ENCODE measurements around the gene ATL1.

Gene ATL1

DNA sequence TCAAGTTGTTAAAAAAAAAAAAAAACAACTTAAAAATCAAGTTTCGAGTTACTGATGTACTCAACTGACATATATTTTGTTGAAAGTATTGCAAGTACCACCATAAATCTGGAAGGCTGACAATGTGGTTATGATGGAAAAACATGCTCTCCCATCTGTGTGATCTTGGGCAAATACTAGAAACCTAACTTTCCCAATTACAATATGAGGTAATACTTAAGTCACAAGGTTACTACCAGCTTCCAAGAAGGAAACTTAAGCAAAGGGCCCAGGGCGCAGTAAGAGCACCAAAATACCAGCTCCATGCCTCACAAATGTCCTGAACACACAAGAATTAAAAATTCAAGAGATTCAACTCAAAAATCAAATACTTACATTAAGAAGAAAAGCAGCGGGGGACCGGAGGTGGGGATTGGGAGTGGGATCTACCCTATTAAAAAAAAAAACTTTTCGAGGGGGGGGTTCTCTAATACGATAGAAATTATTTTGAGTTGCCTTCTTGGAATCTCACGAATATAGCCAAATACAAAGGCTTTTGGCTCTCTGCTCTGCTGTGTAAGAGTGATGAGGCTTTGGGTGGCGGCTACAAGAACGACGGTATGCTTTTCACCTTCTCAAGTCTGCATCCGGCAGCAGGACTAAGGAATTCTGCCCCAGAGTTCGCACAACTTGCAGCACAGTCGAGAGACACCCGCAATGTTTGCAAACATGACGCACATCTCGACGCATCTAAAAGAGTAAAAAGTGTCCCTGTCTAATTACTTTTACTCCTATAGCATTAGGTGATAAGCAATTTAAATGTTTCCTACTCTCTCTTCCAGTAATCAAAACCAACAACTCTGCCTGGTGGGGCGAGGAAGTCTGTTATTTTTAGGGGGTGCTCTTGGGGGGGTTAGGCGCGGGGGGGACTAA, 107.1 kb downstream of the ATL1 start:
- Histone ChIP-seq H3F3A (ENCODE audit: low read depth) (peaks cover 6% of the 10 kb centered on the region; the same call in 1 of the 2 replicates), H3K4me2 (ENCODE audit: low read depth, low read length, poor library complexity, severe bottlenecking) (peak overlapping the region; percentile 77), H3K36me3 (ENCODE audit: insufficient read depth, low read length) (no peaks in the 10 kb centered on the region), H3K27me3 (ENCODE audit: insufficient read depth, low read length, poor library complexity, severe bottlenecking) (no peaks in the 10 kb centered on the region), H3K9me2 (replicated peaks; ENCODE audit: low read depth, low read length) (no peaks in the 10 kb centered on the region), H3K9ac (ENCODE audit: low read depth, low read length, poor library complexity, severe bottlenecking) (peak overlapping the region; percentile 69), H2AFZ (ENCODE audit: low read length) (peak overlapping the region; percentile 98), H3K79me2 (ENCODE audit: insufficient read depth, low read length) (peaks cover 25% of the 10 kb centered on the region), H3K9me3 (ENCODE audit: insufficient read depth, low read depth, low read length) (no peaks in the 10 kb centered on the region), H3K4me1 (ENCODE audit: insufficient read depth, low read length, poor library complexity, severe bottlenecking) (peaks cover 32% of the 10 kb centered on the region), H3K4me3 (ENCODE audit: low read length, poor library complexity, severe bottlenecking) (peak overlapping the region; percentile 77), H4K20me1 (ENCODE audit: insufficient read depth, low read length, poor library complexity, severe bottlenecking) (peaks cover 9% of the 10 kb centered on the region)
- TF ChIP-seq CTCF (conservative IDR thresholded peaks at IDR 0.05; ENCODE audit: low read length) (no peak), EZH2phosphoT487 (IDR thresholded peaks at IDR 0.05; ENCODE audit: borderline replicate concordance) (no peak)

- no peaks in the 10 kb centered on the region for H3K9me3 ChIP-seq (ENCODE audit: insufficient read depth, low read depth, low read length)
- peak overlapping the region; percentile 77 for H3K4me3 ChIP-seq (ENCODE audit: low read length, poor library complexity, severe bottlenecking)
- H3F3A ChIP-seq (ENCODE audit: low read depth), result peaks cover 6% of the 10 kb centered on the region; the same call in 1 of the 2 replicates
- peak overlapping the region; percentile 98 for H2AFZ ChIP-seq (ENCODE audit: low read length)
- H3K4me2 ChIP-seq (ENCODE audit: low read depth, low read length, poor library complexity, severe bottlenecking), result peak overlapping the region; percentile 77
- no peaks in the 10 kb centered on the region for H3K9me2 ChIP-seq (replicated peaks; ENCODE audit: low read depth, low read length)
- no peak for TF ChIP-seq EZH2phosphoT487 (IDR thresholded peaks at IDR 0.05; ENCODE audit: borderline replicate concordance)
- TF ChIP-seq CTCF (conservative IDR thresholded peaks at IDR 0.05; ENCODE audit: low read length), result peak; percentile 28; the same call in 1 of the 2 replicates
- peaks cover 25% of the 10 kb centered on the region for H3K79me2 ChIP-seq (ENCODE audit: insufficient read depth, low read length)
- no peaks in the 10 kb centered on the region for H3K36me3 ChIP-seq (ENCODE audit: insufficient read depth, low read length)
- no peaks in the 10 kb centered on the region for H3K27me3 ChIP-seq (ENCODE audit: insufficient read depth, low read length, poor library complexity, severe bottlenecking)
- peak overlapping the region; percentile 69 for H3K9ac ChIP-seq (ENCODE audit: low read depth, low read length, poor library complexity, severe bottlenecking)
- peaks cover 32% of the 10 kb centered on the region for H3K4me1 ChIP-seq (ENCODE audit: insufficient read depth, low read length, poor library complexity, severe bottlenecking)
- peaks cover 9% of the 10 kb centered on the region for H4K20me1 ChIP-seq (ENCODE audit: insufficient read depth, low read length, poor library complexity, severe bottlenecking)
Measured at GRCh38 chr14:50667684-50667995, 107.7 kb downstream of the ATL1 start.

GRCh38 chr14:50667996-50668825, 108.3 kb downstream of the ATL1 start, which contains the start of gene SAV1:
SAV1 (minus strand) TSS chr14:50668306; CDS start chr14:50667967, 339 bp downstream.
- H3K4me2 ChIP-seq (ENCODE audit: low read depth, low read length, poor library complexity, severe bottlenecking), result peak within 1 kb of the TSS; percentile 77
- H4K20me1 ChIP-seq (ENCODE audit: insufficient read depth, low read length, poor library complexity, severe bottlenecking), result peaks cover 9% of the 10 kb centered on the region
- peak within 1 kb of the TSS; percentile 77 for H3K4me3 ChIP-seq (ENCODE audit: low read length, poor library complexity, severe bottlenecking)
- no peaks in the 10 kb centered on the region for H3K9me2 ChIP-seq (replicated peaks; ENCODE audit: low read depth, low read length)
- H3K36me3 ChIP-seq (ENCODE audit: insufficient read depth, low read length), result no peaks in the 10 kb centered on the region
- no peaks in the 10 kb centered on the region for H3K9me3 ChIP-seq (ENCODE audit: insufficient read depth, low read depth, low read length)
- TF ChIP-seq CTCF (conservative IDR thresholded peaks at IDR 0.05; ENCODE audit: low read length) (no peak), EZH2phosphoT487 (IDR thresholded peaks at IDR 0.05; ENCODE audit: borderline replicate concordance) (no peak)
- H3F3A ChIP-seq (ENCODE audit: low read depth), result peaks cover 6% of the 10 kb centered on the region; the same call in 1 of the 2 replicates
- H3K27me3 ChIP-seq (ENCODE audit: insufficient read depth, low read length, poor library complexity, severe bottlenecking), result no peaks in the 10 kb centered on the region
- H2AFZ ChIP-seq (ENCODE audit: low read length), result peak within 1 kb of the TSS; percentile 98
- peaks cover 25% of the 10 kb centered on the region for H3K79me2 ChIP-seq (ENCODE audit: insufficient read depth, low read length)
- peak within 1 kb of the TSS; percentile 69 for H3K9ac ChIP-seq (ENCODE audit: low read depth, low read length, poor library complexity, severe bottlenecking)
- peaks cover 32% of the 10 kb centered on the region for H3K4me1 ChIP-seq (ENCODE audit: insufficient read depth, low read length, poor library complexity, severe bottlenecking)
